Activated gamma-delta T cell treated with anti-CD3 and anti-CD28 coated beads, Interleukin-2, amount 50 U/mL, for 16 hours (primary cell): ENCODE results near the gene LCOR.
"Not testable (repeated sequence)": the region's sequence is repeated elsewhere in the genome, so short reads cannot be mapped to it uniquely, and the experiment has no call there.

Experiments used
- DNase-seq: peaks from one replicate; pipeline ENCODE4 v3.0.0-alpha.2; 2020; ENCODE audit warnings: low read depth

The LCOR gene

DNA sequence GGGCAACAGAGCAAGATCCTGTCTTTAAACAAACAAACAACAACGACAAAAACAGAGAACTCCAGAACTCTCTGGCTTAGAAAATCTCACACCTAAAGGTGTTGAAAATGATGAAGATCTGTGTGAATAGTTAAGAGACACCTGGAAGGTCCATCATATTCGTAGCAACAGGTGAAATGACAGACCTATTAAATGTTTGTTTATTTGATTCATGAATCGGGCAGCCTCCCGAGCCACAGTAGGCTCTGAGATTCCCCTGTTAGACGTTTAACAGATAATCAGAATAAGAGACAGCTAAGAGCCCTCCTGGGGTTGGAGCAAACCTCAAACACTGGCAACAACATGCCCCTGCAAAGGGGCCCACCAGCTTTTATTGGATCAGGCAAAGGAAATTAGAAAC is 103.7 kb downstream of the LCOR start:
- DNase-seq: no peak

DNA sequence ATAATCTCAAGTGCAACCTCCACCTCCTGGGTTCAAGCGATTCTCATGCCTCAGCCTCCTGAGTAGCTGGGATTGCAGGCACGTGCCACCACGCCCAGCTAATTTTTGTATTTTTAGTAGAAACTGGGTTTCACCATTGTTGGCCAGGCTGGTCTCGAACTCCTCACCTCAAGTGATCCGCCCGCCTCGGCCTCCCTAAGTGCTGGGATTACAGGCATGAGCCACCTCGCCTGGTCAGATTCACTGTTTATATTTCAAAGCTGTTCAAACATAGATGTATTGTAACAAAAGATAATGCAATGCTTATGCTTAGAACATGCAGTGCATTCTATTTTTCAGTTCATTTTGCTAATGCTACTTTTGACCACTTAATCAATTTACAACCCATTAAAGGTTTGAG is 111.1 kb downstream of the LCOR start:
- not testable (repeated sequence) for DNase-seq

DNA sequence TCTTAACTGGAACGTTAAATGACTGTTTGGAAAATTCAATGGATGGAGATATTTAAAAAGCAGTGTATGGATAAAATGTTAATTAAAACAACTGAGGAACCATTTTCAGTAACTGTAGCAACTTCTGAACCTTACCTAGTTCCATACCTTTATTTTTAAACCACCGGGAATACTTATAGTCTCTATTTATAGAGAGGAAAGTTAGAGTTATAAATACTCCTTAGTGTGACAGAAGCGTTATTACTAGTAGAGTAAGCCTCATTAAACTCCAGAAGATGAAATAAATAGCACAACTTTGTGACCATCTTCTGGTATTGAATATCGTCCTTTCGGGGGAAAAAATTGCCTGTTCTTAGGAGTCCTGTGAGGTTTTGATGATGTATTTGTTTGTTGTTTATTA is 114.9 kb downstream of the LCOR start:
- no peak for DNase-seq

DNA sequence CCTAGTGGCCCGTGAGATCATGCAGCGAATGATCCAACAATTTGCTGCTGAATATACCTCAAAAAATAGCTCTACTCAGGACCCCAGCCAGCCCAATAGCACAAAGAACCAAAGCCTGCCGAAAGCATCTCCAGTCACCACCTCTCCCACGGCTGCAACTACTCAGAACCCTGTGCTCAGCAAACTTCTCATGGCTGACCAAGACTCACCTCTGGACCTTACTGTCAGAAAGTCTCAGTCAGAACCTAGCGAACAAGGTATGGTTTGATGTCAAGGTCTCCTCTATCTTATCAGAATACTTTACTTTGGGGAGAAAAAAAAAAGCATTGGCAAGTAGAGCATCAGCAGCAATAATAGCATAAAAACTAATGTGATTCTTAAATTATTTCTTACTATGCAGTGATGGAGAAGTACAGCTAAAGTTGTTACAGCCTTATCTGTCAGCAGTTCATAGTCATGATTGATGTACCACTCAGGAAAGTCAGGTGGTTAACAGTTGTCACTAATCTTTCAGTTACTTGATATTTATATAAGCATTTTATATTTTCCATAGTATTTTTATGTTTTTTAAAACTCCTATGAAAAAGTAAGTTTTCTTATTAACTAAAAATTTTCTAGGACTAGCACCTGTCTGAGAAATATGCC is 117.1 kb downstream of the LCOR start:
- no peak for DNase-seq

DNA sequence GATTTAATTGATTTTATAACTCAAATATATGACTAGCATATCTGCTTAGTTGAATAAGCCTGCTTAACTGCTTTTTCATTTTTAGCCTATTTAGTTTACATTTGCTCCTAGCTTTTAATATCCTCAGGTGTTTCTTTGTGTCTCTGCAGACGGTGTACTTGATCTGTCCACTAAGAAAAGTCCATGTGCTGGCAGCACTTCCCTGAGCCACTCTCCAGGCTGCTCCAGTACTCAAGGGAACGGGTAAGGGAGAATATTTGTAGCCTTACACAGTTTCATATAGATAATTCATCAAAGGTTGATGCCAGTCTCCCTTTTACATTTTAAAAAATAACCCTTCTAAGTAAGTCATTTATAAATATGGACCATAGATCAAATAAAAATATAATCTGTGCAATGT is 119.9 kb downstream of the LCOR start:
- no peak for DNase-seq

DNA sequence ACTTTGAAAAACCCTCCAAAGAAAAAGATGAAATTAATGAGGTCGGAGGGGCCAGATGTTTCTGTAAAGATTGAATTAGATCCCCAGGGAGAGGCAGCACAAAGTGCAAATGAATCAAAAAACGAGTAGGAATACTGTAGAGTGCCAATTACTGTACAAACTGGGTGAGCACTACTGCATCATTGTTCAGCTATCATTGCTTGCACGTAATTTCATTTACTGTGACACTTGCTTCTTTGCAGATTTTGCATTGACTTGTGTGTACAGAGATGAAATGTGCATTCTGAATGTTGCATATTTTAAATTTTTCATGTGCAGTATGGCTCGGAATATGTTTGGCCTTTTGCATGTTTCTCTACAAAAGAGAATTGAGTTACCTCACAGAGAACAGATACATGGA is 123.7 kb downstream of the LCOR start:
- no peak for DNase-seq

DNA sequence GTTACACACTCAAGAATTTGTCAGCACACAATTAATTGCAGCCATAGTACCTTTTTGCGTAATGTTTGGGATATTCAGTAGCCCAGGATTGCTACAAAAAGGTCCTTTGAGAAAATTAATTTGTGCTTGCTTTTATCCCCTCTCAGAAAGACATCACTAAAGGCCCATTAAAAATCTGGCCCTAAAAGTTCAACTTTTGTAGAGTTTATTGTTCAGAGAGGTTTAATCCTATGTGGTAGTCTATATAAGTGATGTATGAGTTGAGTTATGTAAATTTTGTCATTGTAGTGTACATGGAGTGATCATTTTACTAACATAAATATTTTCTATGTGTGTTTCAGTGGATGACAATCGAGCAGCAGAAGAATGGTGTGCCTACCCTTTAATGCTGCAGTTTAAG is 126.0 kb downstream of the LCOR start:
- no peak for DNase-seq

DNA sequence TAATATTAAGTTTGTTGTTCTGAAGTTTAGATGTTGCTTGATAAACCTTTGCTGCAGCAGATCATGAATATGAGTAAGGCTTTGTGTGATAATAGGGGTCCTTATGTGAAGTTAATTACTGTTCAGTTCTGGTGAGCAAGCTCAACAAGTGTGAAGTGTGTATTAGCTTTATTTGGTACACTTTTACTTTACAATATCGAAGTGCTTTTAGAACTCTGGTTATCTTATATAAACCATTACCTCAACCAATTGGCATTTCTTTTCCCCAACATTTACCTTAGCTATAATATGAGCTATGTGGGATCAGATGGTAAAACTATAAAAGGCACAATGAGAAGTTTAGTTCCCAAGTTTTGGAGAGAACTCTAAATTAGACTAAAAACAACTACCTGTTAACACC is 127.6 kb downstream of the LCOR start:
- no peak for DNase-seq

DNA sequence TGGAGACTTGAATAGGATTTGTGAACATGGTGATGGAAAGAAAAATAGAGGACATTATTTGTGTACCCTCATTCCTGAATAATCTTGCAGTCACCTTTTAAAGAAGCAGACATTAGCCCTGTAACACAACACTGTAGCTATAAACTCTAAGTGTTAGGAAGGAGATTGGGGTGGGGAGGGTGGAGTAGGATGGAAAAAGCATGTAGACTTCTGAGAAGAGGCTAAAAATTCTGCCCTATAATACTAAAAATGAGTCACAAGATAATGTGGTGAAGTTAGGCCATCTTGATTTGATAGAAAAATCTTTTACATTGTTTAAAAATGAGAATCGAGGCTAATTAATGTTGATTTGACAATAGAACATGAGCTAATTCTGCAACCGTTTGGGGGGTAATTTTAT is 128.8 kb downstream of the LCOR start:
- DNase-seq: no peak

DNA sequence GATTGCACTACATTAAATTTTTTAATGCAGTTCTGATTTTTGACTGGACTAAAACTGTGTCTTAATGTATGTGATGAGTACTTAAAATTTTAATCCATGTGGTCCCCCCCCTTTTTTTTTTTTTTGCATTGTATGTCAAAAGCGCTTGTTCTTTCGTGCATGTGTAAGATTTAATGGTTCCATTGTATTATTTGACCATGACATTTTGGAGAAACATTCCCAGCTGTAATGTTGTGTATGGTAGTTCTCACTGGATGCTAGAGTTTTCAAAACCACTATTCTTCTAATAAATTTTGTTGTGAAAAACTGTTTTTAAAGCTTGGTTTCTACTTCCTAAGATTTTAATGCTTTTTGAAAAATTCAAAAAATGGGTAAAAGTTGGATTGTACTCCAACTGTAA is 132.0 kb downstream of the LCOR start:
- DNase-seq: no peak

DNA sequence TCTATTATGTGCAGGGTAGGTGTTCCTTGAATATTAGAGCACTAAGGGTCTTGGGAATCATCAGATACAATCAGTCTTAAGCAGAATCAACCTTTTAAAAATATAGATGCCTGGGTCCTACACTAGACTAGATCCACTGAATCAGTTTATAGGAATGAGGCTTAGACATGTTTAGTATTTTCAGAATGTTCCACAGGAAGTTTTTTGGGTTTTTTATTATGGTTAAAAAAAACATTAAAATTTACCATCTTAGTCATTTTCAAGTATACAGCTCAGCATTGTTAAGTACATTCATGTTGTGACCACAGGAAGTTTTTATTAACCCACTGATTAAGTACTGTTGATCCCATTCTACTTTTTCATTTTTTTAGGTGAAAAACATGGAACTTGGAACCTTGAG is 135.7 kb downstream of the LCOR start:
- DNase-seq: no peak

DNA sequence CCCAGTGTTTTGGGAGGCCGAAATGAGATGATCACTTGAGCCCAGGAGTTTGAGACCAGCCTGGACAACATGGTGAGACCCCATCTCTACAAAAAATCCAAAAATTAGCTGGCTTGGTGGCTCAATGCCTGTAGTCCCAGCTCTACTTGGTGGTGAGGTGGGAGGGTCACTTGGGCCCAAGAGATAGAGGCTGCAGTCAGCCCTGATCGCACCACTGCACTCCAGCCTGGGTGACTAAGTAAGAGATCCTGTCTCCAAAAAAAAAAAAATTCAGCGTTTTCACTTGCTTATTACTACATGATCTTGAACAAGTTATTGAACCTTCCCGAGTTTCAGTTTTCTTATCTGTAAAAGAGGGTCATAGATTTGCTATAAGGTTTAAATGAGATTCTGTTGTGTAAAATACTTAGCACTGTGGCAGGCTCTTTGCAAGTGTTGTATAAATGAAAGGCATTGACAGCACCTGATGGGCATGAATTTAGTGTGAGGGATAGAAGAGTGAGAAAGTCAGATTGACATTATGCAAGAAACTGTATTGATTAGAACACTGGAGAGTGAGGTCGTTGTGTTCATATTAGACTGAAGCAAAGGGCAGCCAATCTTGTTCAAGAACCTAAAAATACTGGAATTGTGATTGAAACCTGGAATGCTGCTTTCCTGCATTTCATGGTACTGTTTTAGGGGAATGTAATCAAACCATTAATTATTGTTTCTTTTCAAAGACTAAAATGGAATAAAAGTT is 136.8 kb downstream of the LCOR start:
- DNase-seq: no peak

DNA sequence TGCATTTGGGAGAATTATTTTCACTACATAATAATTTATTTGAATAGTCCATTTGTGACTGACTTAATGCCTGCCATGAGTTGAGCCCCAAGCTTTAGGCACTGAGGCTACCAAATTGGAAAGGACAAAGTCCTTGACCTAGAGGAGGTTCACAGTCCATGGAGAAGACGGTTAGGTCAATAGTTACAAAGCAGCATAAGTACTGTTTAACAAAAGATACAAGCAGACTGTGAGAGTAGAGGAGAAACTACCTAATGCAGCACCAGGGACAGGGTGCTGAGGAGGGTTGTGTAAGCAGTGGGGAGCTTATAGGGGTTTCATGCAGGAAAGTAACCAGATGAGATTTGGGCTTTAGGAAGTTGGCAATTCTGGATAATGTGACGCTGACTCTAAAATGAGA is 139.2 kb downstream of the LCOR start:
- DNase-seq: no peak

DNA sequence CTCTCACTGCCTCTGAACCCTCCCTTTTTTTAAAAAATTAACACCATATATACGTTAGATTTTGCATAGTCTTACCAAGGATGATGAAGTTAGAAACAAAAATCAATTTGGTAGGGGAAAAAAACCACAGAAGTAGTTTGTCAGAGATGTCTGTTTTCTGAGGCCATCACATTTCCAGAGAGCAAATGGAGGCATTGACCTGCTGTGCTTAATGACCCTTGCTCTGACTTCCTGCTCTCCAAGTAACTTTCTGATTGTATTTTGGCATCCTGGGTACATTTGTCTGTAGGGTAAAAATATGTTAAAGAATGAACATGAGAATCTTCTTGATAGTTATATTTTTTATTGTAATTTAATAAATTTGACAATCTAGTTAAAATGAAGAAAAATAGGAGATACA is 140.2 kb downstream of the LCOR start:
- no peak for DNase-seq

DNA sequence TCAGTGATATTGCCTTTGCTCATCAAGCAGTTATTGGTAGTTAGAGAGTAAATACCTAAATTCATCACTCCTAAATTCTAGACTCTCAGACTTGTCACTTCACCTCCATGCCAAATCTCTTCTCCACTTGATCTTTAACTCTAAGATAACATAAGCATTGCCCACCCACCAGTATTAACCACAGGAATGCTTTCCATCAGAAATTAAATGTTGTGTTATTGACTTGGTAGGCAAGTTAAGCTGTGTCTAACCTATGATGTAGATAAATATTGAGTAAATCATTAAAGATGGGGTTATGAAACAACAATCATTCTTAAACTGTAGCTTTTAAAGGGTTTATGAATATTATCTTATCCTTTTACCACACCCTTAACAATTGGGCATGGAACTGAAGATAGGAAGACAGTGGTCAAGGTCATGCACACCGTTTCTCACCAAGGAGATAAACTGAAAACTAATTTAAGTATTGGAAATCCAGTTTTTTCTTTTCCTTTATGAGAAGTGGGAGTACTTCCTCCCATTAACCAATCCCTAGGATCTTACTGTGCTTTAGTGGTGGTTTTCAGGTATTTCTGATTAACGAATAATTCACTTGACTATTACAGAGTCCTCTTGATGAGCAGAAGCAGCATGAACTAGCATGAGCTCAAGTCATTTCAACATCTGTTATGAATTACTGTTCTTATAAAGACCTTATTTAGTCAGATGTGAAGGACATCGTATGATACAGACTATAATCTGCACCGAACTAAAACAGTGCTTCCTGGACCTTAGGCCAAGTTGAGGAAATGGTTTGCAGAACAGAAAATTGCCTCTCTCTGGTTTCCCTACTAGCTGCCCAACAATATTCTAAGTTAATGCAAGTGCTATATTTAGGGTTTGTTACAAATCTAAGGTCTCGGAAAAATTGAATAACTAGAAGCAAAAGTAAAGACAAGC is 142.0 kb downstream of the LCOR start:
- DNase-seq: no peak

DNA sequence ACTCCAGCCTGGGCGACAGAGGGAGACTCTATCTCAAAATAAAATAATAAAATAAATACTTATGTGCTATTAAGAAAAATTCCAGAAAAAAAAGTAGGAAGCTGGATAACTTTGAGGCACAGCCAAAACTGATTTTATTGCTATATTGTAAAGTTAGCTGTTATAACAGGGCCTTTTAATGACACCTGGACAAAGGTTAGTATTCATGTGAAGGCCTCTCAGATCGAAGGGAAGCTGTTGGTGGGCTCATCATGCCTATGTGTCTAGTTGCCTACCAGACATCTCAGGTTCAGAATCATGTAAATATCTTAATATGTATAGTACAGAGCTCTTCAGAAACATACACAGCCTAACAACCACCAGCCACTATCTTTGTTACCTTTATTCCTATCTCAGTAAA is 143.0 kb downstream of the LCOR start:
- DNase-seq: no peak

DNA sequence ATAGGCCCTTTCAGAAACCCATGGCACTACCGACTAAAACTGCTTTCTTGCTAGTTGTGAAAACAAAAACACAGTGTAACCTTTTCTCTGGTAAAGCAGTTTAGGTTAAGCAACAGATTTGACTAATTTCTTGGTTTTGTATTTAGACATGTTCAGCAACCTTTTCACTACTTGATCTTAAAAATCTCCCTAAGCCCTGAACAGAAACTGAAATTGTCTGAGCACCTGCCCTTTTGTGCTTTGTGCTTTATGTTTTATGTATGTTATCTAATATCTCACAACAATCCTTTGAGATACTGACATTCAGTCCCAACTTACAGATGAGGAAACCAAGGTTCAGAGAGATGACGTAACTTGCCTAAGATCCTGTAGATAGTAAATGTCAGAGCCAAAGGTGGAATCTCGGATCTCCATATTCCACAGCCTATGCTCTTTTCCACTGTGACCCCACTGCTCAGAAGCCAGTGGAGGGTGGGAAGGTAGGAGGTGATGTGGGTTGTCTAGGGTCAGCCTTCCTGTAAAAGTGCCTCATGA is 146.6 kb downstream of the LCOR start:
- no peak for DNase-seq

DNA sequence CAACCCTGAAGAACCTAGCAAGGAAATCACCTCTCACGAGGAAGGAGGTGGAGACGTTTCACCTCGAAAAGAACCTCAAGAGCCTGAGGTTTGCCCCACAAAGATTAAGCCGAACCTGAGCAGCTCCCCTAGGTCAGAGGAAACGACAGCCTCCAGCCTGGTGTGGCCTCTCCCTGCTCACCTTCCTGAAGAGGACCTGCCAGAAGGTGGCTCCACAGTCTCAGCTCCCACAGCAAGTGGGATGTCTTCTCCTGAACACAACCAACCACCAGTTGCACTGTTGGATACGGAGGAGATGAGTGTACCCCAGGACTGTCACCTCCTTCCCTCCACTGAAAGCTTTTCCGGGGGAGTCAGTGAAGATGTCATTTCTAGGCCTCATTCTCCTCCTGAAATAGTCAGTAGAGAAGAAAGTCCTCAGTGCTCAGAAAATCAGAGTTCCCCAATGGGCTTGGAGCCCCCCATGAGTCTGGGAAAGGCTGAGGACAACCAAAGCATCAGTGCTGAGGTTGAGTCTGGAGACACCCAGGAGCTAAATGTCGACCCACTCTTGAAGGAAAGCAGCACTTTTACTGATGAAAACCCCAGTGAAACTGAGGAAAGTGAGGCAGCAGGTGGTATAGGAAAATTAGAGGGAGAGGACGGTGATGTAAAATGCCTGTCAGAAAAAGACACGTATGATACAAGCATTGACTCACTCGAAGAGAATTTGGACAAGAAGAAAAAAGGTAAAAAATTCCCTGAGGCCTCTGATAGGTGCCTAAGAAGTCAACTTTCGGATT is 150.2 kb downstream of the LCOR start:
- DNase-seq: no peak

DNA sequence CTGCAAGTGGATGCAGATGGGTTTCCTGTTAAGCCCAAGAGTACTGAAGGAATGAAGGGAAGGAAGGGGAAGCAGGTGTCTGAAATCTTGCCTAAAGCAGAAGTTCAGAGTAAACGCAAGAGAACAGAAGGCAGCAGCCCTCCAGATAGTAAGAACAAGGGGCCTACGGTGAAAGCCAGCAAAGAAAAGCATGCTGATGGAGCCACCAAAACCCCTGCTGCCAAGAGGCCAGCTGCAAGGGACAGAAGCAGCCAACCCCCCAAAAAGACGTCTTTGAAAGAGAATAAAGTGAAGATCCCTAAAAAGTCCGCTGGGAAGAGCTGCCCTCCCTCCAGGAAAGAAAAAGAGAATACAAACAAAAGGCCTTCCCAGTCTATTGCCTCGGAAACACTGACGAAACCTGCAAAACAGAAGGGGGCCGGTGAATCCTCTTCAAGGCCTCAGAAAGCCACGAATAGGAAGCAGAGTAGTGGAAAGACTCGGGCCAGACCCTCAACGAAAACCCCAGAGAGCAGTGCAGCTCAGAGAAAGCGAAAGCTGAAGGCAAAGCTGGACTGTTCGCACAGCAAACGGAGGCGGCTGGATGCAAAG is 152.5 kb downstream of the LCOR start:
- no peak for DNase-seq

DNA sequence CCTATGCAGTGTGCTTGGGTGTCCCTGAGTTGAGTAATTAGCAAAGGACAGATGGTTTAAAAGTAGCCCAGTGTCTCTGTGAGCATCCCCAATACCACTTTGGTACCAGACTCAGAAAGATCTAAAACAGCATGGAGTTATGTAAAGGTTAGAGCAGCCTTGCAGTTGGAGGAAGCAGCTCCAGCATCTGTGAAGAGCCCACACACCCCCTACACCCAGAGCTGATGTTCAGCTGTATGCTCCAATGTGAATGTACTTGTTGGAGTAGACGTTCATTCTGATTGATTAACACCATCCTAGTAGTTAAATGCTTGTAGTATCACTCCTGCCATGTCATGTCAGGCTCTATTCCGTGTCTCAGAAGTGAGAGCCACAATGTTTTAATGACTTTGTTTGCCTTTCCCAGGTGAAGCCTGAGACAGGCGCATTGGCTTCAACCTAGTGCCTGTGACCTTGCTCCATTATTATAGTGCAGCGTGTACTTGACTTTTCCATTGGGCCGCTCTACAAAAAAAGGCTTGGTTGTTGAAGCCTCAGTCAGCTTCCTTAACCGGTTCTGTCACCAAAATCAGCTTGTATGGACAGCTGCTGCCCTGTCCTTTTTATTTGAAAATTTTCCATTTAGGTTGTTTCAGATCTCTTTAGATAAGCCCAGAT is 154.2 kb downstream of the LCOR start:
- no peak for DNase-seq
